ENCODE measurements around the gene ROBO1.

GRCh38 chr3:78895528-78895927 lies 872.3 kb downstream of the ROBO1 start:
- TF ChIP-seq CTCF (conservative IDR thresholded peaks at IDR 0.05) (no peak), ZFX (IDR thresholded peaks at IDR 0.05) (no peak)
